OCI-LY1 (cell line): ENCODE results near the gene KCTD20.

Experiments used
- H2AFZ ChIP-seq: fragments of 200-600 bp; sonication (generic), shearing (Covaris generic); 2 replicates; pipeline ENCODE4 v1.6.0; 2014; ENCODE audit warnings: antibody characterized with exemption, mild to moderate bottlenecking, low read length
- H3F3A ChIP-seq: fragments of 200-600 bp; sonication (generic), shearing (Covaris generic); 2 replicates; pipeline ENCODE4 v1.6.0; 2014; ENCODE audit warnings: mild to moderate bottlenecking, antibody characterized with exemption, low read length, moderate library complexity; ENCODE audit not compliant: insufficient read depth
- H3K27ac ChIP-seq: fragments of 200-600 bp; sonication (generic); 2 replicates; pipeline ENCODE4 v1.5.1; 2014; ENCODE audit warnings: low read length, mixed run types, mild to moderate bottlenecking, low read depth; ENCODE audit not compliant: poor library complexity, severe bottlenecking
- H3K27me3 ChIP-seq: fragments of 200-600 bp; sonication (generic); 2 replicates; pipeline ENCODE4 v1.6.0; 2014; ENCODE audit warnings: antibody characterized with exemption, mild to moderate bottlenecking, low read length, moderate library complexity; ENCODE audit not compliant: insufficient read depth
- H3K36me3 ChIP-seq: fragments of 200-600 bp; sonication (generic); 2 replicates; pipeline ENCODE4 v1.6.1; 2014; ENCODE audit warnings: mild to moderate bottlenecking, antibody characterized with exemption, low read length, moderate library complexity, mixed read lengths; ENCODE audit not compliant: insufficient read depth
- H3K4me1 ChIP-seq: fragments of 200-600 bp; sonication (generic); 2 replicates; pipeline ENCODE4 v1.5.1; 2014; ENCODE audit warnings: mild to moderate bottlenecking, low read length, moderate library complexity; ENCODE audit not compliant: insufficient read depth, severe bottlenecking
- H3K4me2 ChIP-seq: fragments of 200-600 bp; sonication (generic), shearing (Covaris generic); 2 replicates; pipeline ENCODE4 v1.6.1; 2014; ENCODE audit warnings: low read length
- H3K4me3 ChIP-seq: fragments of 200-600 bp; sonication (generic); 2 replicates; pipeline ENCODE4 v1.5.1; 2014; ENCODE audit warnings: low read length, low read depth, mild to moderate bottlenecking, mixed read lengths; ENCODE audit not compliant: poor library complexity, severe bottlenecking
- H3K79me2 ChIP-seq: fragments of 200-600 bp; shearing (Covaris generic); 2 replicates; pipeline ENCODE4 v1.6.1; 2016; ENCODE audit warnings: mixed run types, low read length, mixed read lengths; ENCODE audit not compliant: insufficient read depth
- H3K9ac ChIP-seq: fragments of 200-600 bp; sonication (generic), shearing (Covaris generic); 2 replicates; pipeline ENCODE4 v1.6.1; 2014; ENCODE audit warnings: mild to moderate bottlenecking, low read length, mixed read lengths
- H3K9me2 ChIP-seq: fragments of 200-600 bp; sonication (generic), shearing (Covaris generic); 2 replicates; pipeline ENCODE4 v1.6.1; 2014; ENCODE audit warnings: low read depth, mild to moderate bottlenecking, low read length, mixed read lengths
- H3K9me3 ChIP-seq: fragments of 200-600 bp; shearing (Covaris generic); 2 replicates; pipeline ENCODE4 v1.6.1; 2014; ENCODE audit warnings: low read length, mixed read lengths
- H4K20me1 ChIP-seq: fragments of 200-600 bp; sonication (generic), shearing (Covaris generic); 2 replicates; pipeline ENCODE4 v1.6.0; 2016; ENCODE audit warnings: mild to moderate bottlenecking, low read length; ENCODE audit not compliant: insufficient read depth
- CTCF ChIP-seq: fragments of 200-600 bp; sonication (generic), shearing (Covaris generic); IDR thresholded peaks from 2 replicates; pipeline ENCODE4 v1.5.1; 2017; ENCODE audit warnings: mild to moderate bottlenecking, antibody characterized with exemption, low read length, moderate library complexity, mixed read lengths
- EZH2 ChIP-seq: fragments of 200-600 bp; sonication (generic), shearing (Covaris generic); IDR thresholded peaks from 2 replicates; pipeline ENCODE4 v1.8.0; 2017; ENCODE audit warnings: borderline replicate concordance, mixed run types, mild to moderate bottlenecking, antibody characterized with exemption, low read length, moderate library complexity, mixed read lengths

The KCTD20 gene

GRCh38 chr6:36436466-36436865 is 6.3 kb upstream of the KCTD20 start:
- no peak overlapping the region for H3K4me3 ChIP-seq
- TF ChIP-seq CTCF (no peak), EZH2 (no peak)
- no peak overlapping the region for H2AFZ ChIP-seq
- no peaks in the 10 kb centered on the region for H3K9me2 ChIP-seq
- H3K9me3 ChIP-seq: no peaks in the 10 kb centered on the region
- no peak overlapping the region for H3K27ac ChIP-seq
- no peak overlapping the region for H3K4me2 ChIP-seq
- H3F3A ChIP-seq: peaks cover 5% of the 10 kb centered on the region; the same call in 1 of the 2 replicates
- no peak overlapping the region for H3K9ac ChIP-seq
- H3K36me3 ChIP-seq: no peaks in the 10 kb centered on the region
- peaks cover 7% of the 10 kb centered on the region for H3K4me1 ChIP-seq
- H3K79me2 ChIP-seq: no peaks in the 10 kb centered on the region
- no peaks in the 10 kb centered on the region for H4K20me1 ChIP-seq
- no peaks in the 10 kb centered on the region for H3K27me3 ChIP-seq

- no peaks in the 10 kb centered on the region for H4K20me1 ChIP-seq
- H3K4me1 ChIP-seq: peaks cover 29% of the 10 kb centered on the region
- peak overlapping the region; percentile 36; the same call in 1 of the 2 replicates for H3K9ac ChIP-seq
- H3K36me3 ChIP-seq: peaks cover 5% of the 10 kb centered on the region; the same call in 1 of the 2 replicates
- H3K27ac ChIP-seq: peak overlapping the region; percentile 86
- H3K79me2 ChIP-seq: peaks cover 32% of the 10 kb centered on the region
- TF ChIP-seq EZH2: no peak
- no peak for TF ChIP-seq CTCF
- H3K27me3 ChIP-seq: no peaks in the 10 kb centered on the region
- H3K9me2 ChIP-seq: no peaks in the 10 kb centered on the region
- peaks cover 5% of the 10 kb centered on the region; the same call in 1 of the 2 replicates for H3F3A ChIP-seq
- H3K4me2 ChIP-seq: peak overlapping the region; percentile 53
- H2AFZ ChIP-seq: peak overlapping the region; percentile 23; the same call in 1 of the 2 replicates
- peak overlapping the region; percentile 24 for H3K4me3 ChIP-seq
- no peaks in the 10 kb centered on the region for H3K9me3 ChIP-seq
Measured at GRCh38 chr6:36441307-36441894, 1.4 kb upstream of the KCTD20 start.

DNA sequence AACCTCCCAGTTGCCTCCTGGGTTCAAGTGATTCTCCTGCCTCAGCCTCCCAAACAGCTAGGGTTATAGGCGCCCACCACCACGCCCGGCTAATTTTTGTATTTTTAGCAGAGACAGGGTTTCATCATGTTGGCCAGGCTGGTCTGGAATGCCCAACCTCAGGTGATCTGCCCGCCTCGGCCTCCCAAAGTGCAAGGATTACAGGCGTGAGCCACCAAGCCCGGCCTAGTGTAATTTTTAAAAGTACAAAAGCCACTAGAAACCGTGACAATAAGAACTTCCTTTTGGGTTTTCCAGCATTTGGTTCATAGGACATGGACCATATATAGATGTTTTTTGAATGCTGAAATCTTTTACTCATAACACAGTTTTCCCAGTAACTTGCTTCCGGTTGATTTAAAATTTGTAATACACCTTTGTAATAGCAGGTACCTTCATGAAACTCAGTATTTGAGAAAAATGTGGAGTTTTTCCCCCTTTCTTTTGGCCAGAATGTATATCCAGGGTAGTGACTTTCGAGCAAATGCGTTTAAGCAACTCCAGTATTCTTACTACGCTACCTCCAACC is 613 bp upstream of the KCTD20 start:
- peak overlapping the region; percentile 86 for H3K27ac ChIP-seq

More for the DNA sequence above, 613 bp upstream of the KCTD20 start:
- Histone ChIP-seq H3K27me3 (no peaks in the 10 kb centered on the region), H4K20me1 (no peaks in the 10 kb centered on the region), H3K9ac (peak overlapping the region; percentile 74), H3K9me2 (no peaks in the 10 kb centered on the region), H2AFZ (no peak overlapping the region), H3K36me3 (peaks cover 13% of the 10 kb centered on the region; the same call in 1 of the 2 replicates), H3K4me1 (peaks cover 29% of the 10 kb centered on the region), H3K4me3 (peak overlapping the region; percentile 73), H3K79me2 (peaks cover 40% of the 10 kb centered on the region), H3K9me3 (no peaks in the 10 kb centered on the region), H3K4me2 (peak overlapping the region; percentile 86), H3F3A (peaks cover 5% of the 10 kb centered on the region; the same call in 1 of the 2 replicates)
- TF ChIP-seq EZH2: no peak
